Upper lobe of left lung (tissue), 4 donors: ENCODE results near the gene PAGE4.

Experiments
- EP300 ChIP-seq, 4 donors: sonication (generic); formaldehyde crosslinking; IDR thresholded peaks; one replicate each; pipeline ENCODE4 v1.5.1; 2017; ENCODE audit warnings: antibody characterized with exemption in 4 of 4, control low read depth in 2 of 4
- POLR2A ChIP-seq, 4 donors: fragments of 450-650 bp; IDR thresholded peaks; one replicate each; pipeline ENCODE4 v1.5.1; 2016 to 2017; ENCODE audit warnings: antibody characterized with exemption in 4 of 4, mild to moderate bottlenecking in 2 of 4
- POLR2AphosphoS5 ChIP-seq, 2 donors: sonication (generic); formaldehyde crosslinking; IDR thresholded peaks; one replicate each; pipeline ENCODE4 v1.5.1; 2017; ENCODE audit warnings: antibody characterized with exemption in 2 of 2
- TF ChIP-seq, protein P1 (sequence below), 6 experiments: fragments of 450-650 bp in 4 of 6; fragments of 200-600 bp in 2 of 6; sonication (generic) in 2 of 6; IDR thresholded peaks; one replicate each; pipeline ENCODE4 v1.5.1; 2016 to 2019; ENCODE audit warnings: antibody characterized with exemption in 6 of 6

DNA sequence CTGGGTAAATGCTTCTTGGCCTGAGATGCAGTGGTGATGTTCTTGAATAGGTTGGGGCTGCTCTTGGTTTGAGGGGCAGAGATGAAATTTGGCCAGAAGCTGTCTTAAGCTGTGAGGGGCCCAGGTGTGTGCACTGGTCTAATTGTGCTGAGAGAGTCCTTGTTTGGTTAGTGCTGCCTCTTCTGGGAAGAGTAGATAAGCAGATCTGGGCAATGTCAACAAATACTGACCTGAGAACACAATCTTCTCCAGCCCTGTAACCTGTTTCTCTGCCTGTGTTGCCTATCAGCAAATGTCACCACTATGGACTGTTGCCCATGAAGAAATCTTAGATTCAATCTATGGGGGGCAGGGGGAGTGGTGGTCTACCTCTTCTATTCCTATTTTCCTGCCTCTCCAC is 33.0 kb downstream of the PAGE4 start:
- no peak for TF ChIP-seq POLR2A (IDR thresholded peaks at IDR 0.05)
- TF ChIP-seq, protein P1, sequence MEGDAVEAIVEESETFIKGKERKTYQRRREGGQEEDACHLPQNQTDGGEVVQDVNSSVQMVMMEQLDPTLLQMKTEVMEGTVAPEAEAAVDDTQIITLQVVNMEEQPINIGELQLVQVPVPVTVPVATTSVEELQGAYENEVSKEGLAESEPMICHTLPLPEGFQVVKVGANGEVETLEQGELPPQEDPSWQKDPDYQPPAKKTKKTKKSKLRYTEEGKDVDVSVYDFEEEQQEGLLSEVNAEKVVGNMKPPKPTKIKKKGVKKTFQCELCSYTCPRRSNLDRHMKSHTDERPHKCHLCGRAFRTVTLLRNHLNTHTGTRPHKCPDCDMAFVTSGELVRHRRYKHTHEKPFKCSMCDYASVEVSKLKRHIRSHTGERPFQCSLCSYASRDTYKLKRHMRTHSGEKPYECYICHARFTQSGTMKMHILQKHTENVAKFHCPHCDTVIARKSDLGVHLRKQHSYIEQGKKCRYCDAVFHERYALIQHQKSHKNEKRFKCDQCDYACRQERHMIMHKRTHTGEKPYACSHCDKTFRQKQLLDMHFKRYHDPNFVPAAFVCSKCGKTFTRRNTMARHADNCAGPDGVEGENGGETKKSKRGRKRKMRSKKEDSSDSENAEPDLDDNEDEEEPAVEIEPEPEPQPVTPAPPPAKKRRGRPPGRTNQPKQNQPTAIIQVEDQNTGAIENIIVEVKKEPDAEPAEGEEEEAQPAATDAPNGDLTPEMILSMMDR (IDR thresholded peaks at IDR 0.05), result no peak
- no peak for TF ChIP-seq EP300 (IDR thresholded peaks at IDR 0.05)
- TF ChIP-seq POLR2AphosphoS5 (IDR thresholded peaks at IDR 0.05), result no peak
